Neuronal stem cell (in vitro differentiated cells): ENCODE measurements around the gene RAB27A.

ENCODE experiments used
- DNase-seq: peaks from one replicate; pipeline ENCODE4 v3.0.0-alpha.2; 2013; ENCODE audit warnings: low spot score
- H2AFZ ChIP-seq: one replicate; pipeline ENCODE4 v1.6.1; 2013; ENCODE audit warnings: mild to moderate bottlenecking, low read length, inconsistent platforms
- H2AK5ac ChIP-seq: 2 replicates; pipeline ENCODE4 v1.6.1; 2013; ENCODE audit warnings: low read depth, mild to moderate bottlenecking, inconsistent platforms, low read length, moderate library complexity, mixed read lengths
- H2BK120ac ChIP-seq: 2 replicates; pipeline ENCODE4 v1.6.1; 2013; ENCODE audit warnings: low read depth, mild to moderate bottlenecking, inconsistent platforms, low read length, moderate library complexity, mixed read lengths
- H2BK12ac ChIP-seq: one replicate; pipeline ENCODE4 v1.6.1; 2013; ENCODE audit warnings: low read length, inconsistent platforms
- H2BK15ac ChIP-seq: 2 replicates; pipeline ENCODE4 v1.6.1; 2013; ENCODE audit warnings: mild to moderate bottlenecking, low read length, inconsistent platforms, mixed read lengths
- H2BK5ac ChIP-seq: one replicate; pipeline ENCODE4 v1.6.1; 2013; ENCODE audit warnings: inconsistent platforms, mild to moderate bottlenecking, low read length, moderate library complexity
- H3K14ac ChIP-seq: one replicate; pipeline ENCODE4 v1.6.1; 2013; ENCODE audit warnings: low read length, inconsistent platforms
- H3K18ac ChIP-seq: 2 replicates; pipeline ENCODE4 v1.6.1; 2013; ENCODE audit warnings: low read length, inconsistent platforms
- H3K23ac ChIP-seq: 2 replicates; pipeline ENCODE4 v1.6.1; 2013; ENCODE audit warnings: low read depth, mild to moderate bottlenecking, mixed read lengths, low read length, inconsistent platforms; ENCODE audit not compliant: poor library complexity
- H3K27ac ChIP-seq: replicated peaks from 3 replicates; pipeline ENCODE4 v1.5.1; 2013; ENCODE audit warnings: low read length, inconsistent platforms
- H3K27me3 ChIP-seq, 3 experiments: 2 replicates each; pipeline ENCODE4 v1.6.1; 2013; ENCODE audit warnings: low read length in 3 of 3, mild to moderate bottlenecking in 2 of 3, inconsistent platforms in 1 of 3, low read depth in 1 of 3, mixed read lengths in 1 of 3, moderate library complexity in 1 of 3; ENCODE audit not compliant: control insufficient read depth in 3 of 3, insufficient read depth in 3 of 3
- H3K36me3 ChIP-seq, 2 donors: replicated peaks in 1 of 2; 2 replicates each; pipeline ENCODE4 v1.6.1; 2013; ENCODE audit warnings: low read length in 2 of 2; ENCODE audit not compliant: control insufficient read depth in 2 of 2, insufficient read depth in 2 of 2
- H3K4ac ChIP-seq: 2 replicates; pipeline ENCODE4 v1.6.1; 2013; ENCODE audit warnings: inconsistent platforms, mild to moderate bottlenecking, low read length, moderate library complexity
- H3K4me1 ChIP-seq, 2 donors: 1 replicate in 1 of 2; 2 replicates in 1 of 2; pipeline ENCODE4 v1.6.1; 2013; ENCODE audit warnings: low read length in 2 of 2, low read depth in 1 of 2; ENCODE audit not compliant: control insufficient read depth in 2 of 2, insufficient read depth in 1 of 2
- H3K4me2 ChIP-seq: one replicate; pipeline ENCODE4 v1.6.1; 2013; ENCODE audit warnings: mild to moderate bottlenecking, low read length, inconsistent platforms; ENCODE audit not compliant: insufficient read depth, poor library complexity, severe bottlenecking
- H3K4me3 ChIP-seq, 2 donors: 2 replicates each; pipeline ENCODE4 v1.5.1; 2013; ENCODE audit warnings: low read length in 2 of 2, mild to moderate bottlenecking in 2 of 2, inconsistent platforms in 1 of 2, moderate library complexity in 1 of 2
- H3K79me1 ChIP-seq: one replicate; pipeline ENCODE4 v1.6.1; 2013; ENCODE audit warnings: low read depth, mild to moderate bottlenecking, inconsistent platforms, low read length, moderate library complexity
- H3K9ac ChIP-seq: one replicate; pipeline ENCODE4 v1.6.1; 2013; ENCODE audit warnings: mild to moderate bottlenecking, low read depth, low read length, inconsistent platforms; ENCODE audit not compliant: poor library complexity
- H3K9me3 ChIP-seq, 2 donors: replicated peaks in 1 of 2; 2 replicates each; pipeline versions ENCODE3 to v1.6.1; 2013; ENCODE audit warnings: low read length in 2 of 2, mild to moderate bottlenecking in 2 of 2, inconsistent platforms in 1 of 2, low read depth in 1 of 2, mixed read lengths in 1 of 2, moderate library complexity in 1 of 2; ENCODE audit not compliant: control insufficient read depth in 2 of 2, insufficient read depth in 1 of 2
- H4K8ac ChIP-seq: one replicate; pipeline ENCODE4 v1.6.1; 2013; ENCODE audit warnings: low read depth, mild to moderate bottlenecking, inconsistent platforms, low read length, moderate library complexity
- H4K91ac ChIP-seq: one replicate; pipeline ENCODE4 v1.6.1; 2013; ENCODE audit warnings: low read length, low read depth, mild to moderate bottlenecking, inconsistent platforms; ENCODE audit not compliant: poor library complexity
- WGBS, 2 donors: extraction: QIAGEN DNeasy Blood & Tissue Kit; methylation state at CpG; one replicate each; pipeline ENCODE4 v1.1.7; 2013; ENCODE audit warnings: missing lambda C conversion rate in 2 of 2, mixed read lengths in 1 of 2; ENCODE audit not compliant: insufficient read length in 2 of 2, insufficient replicate concordance in 1 of 2; ENCODE audit errors: extremely low coverage in 2 of 2; 5-methylcytosine and 5-hydroxymethylcytosine counted together

The RAB27A gene

DNA sequence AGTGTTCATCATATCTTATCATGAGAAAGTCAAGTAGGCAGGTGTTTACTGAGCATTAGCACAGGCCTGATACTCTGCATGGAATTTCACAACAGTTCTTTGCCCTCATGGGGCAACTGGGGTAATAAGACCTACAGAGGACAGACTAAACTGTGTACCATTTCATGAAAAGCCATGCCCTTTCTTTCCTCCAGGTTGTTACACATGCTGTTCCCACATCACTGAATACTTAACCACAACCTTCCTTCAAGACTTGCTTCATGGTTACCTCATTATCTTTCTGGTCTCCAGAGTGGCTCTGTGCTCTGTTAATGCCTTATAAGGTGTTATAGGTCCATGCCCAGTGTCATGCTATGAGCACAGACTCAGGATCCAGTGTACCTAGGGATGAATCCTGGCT, 64.7 kb downstream of the RAB27A start:
- no peaks in the 10 kb centered on the region for H3K4me1 ChIP-seq
- no peak for DNase-seq

GRCh38 chr15:55222588-55222987, 67.0 kb downstream of the RAB27A start:
- H3K79me1 ChIP-seq: no peaks in the 10 kb centered on the region

More for the DNA sequence above, 64.7 kb downstream of the RAB27A start:
- Histone ChIP-seq H3K4ac (no peak overlapping the region), H3K36me3 (no peaks in the 10 kb centered on the region), H2BK120ac (no peak overlapping the region), H2BK12ac (no peak overlapping the region), H3K14ac (no peak overlapping the region), H3K9ac (no peak overlapping the region), H3K4me3 (no peak overlapping the region), H3K79me1 (no peaks in the 10 kb centered on the region), H3K9me3 (no peaks in the 10 kb centered on the region), H3K18ac (no peak overlapping the region), H3K27ac (no peak overlapping the region), H2BK15ac (no peak overlapping the region), H2BK5ac (no peak overlapping the region), H3K23ac (no peak overlapping the region), H2AFZ (no peak overlapping the region), H3K27me3 (no peaks in the 10 kb centered on the region), H2AK5ac (no peak overlapping the region), H4K91ac (no peak overlapping the region), H4K8ac (no peak overlapping the region), H3K4me2 (no peak overlapping the region)

GRCh38 chr15:55221090-55222011, 68.3 kb downstream of the RAB27A start:
- H3K14ac ChIP-seq: no peak overlapping the region
- H3K4me2 ChIP-seq: no peak overlapping the region
- no peak overlapping the region for H4K8ac ChIP-seq
- H3K36me3 ChIP-seq: no peaks in the 10 kb centered on the region
- no peak overlapping the region for H3K18ac ChIP-seq
- no peak overlapping the region for H3K27ac ChIP-seq
- H3K79me1 ChIP-seq: no peaks in the 10 kb centered on the region
- no peak overlapping the region for H2BK12ac ChIP-seq
- no peak for DNase-seq
- no peaks in the 10 kb centered on the region for H3K27me3 ChIP-seq
- H3K9me3 ChIP-seq: no peaks in the 10 kb centered on the region
- no peak overlapping the region for H2BK120ac ChIP-seq
- no peak overlapping the region for H2AK5ac ChIP-seq
- no peak overlapping the region for H3K4ac ChIP-seq
- no peak overlapping the region for H2BK15ac ChIP-seq
- H4K91ac ChIP-seq: no peak overlapping the region
- WGBS, 2 donors: no CpG with 5 or more reads among the region's 6 CpGs
- no peak overlapping the region for H2AFZ ChIP-seq
- no peak overlapping the region for H3K23ac ChIP-seq
- H2BK5ac ChIP-seq: no peak overlapping the region
- no peak overlapping the region for H3K9ac ChIP-seq
- H3K4me1 ChIP-seq: peaks cover 0 to 6% of the 10 kb centered on the region in 2 donors
- H3K4me3 ChIP-seq: no peak overlapping the region

More at GRCh38 chr15:55222588-55222987, 67.0 kb downstream of the RAB27A start:
- Histone ChIP-seq H3K27ac (no peak overlapping the region), H3K4me2 (no peak overlapping the region), H2BK120ac (no peak overlapping the region), H3K23ac (no peak overlapping the region), H2BK12ac (no peak overlapping the region), H2AFZ (no peak overlapping the region), H2AK5ac (no peak overlapping the region), H4K8ac (no peak overlapping the region), H3K18ac (no peak overlapping the region), H3K27me3 (no peaks in the 10 kb centered on the region), H3K4me3 (no peak overlapping the region), H2BK5ac (no peak overlapping the region), H3K9ac (no peak overlapping the region), H3K14ac (no peak overlapping the region), H2BK15ac (no peak overlapping the region), H3K36me3 (no peaks in the 10 kb centered on the region), H3K4me1 (peaks cover 0 to 6% of the 10 kb centered on the region in 2 donors), H3K4ac (no peak overlapping the region), H4K91ac (no peak overlapping the region), H3K9me3 (no peaks in the 10 kb centered on the region)
- no peak for DNase-seq

GRCh38 chr15:55220606-55221005, 69.0 kb downstream of the RAB27A start:
- no peak overlapping the region for H3K4me3 ChIP-seq
- H2BK120ac ChIP-seq: no peak overlapping the region
- no peaks in the 10 kb centered on the region for H3K36me3 ChIP-seq
- H2BK15ac ChIP-seq: no peak overlapping the region
- H2AFZ ChIP-seq: no peak overlapping the region
- H3K9me3 ChIP-seq: no peaks in the 10 kb centered on the region
- H3K27ac ChIP-seq: no peak overlapping the region
- H3K23ac ChIP-seq: no peak overlapping the region
- H4K91ac ChIP-seq: no peak overlapping the region
- no peak overlapping the region for H4K8ac ChIP-seq
- no peak overlapping the region for H3K4me2 ChIP-seq
- no peak overlapping the region for H3K4ac ChIP-seq
- no peak overlapping the region for H2AK5ac ChIP-seq
- no peaks in the 10 kb centered on the region for H3K27me3 ChIP-seq
- no peak overlapping the region for H3K14ac ChIP-seq
- H2BK5ac ChIP-seq: no peak overlapping the region
- H3K79me1 ChIP-seq: no peaks in the 10 kb centered on the region
- H3K18ac ChIP-seq: no peak overlapping the region
- H3K4me1 ChIP-seq: peaks cover 0 to 6% of the 10 kb centered on the region in 2 donors
- no peak overlapping the region for H3K9ac ChIP-seq
- DNase-seq: no peak
- H2BK12ac ChIP-seq: no peak overlapping the region
